Transverse colon (tissue), 4 donors: ENCODE results near the gene SLC38A6. TPM values are rescaled to one million over a fixed set of nuclear protein-coding genes. Genes with fewer than 3 reads are reported as not detected.

Source experiments
- DNase-seq: peaks from one replicate; pipeline ENCODE4 v3.0.0-alpha.2; 2019
- H3K27ac ChIP-seq, 4 donors: fragments of 200-600 bp; sonication (generic); 2 replicates each; pipeline ENCODE4 v1.5.1; 2016 to 2018; ENCODE audit warnings: inconsistent platforms in 4 of 4
- H3K27me3 ChIP-seq: fragments of 200-600 bp; sonication (generic); 2 replicates; pipeline ENCODE4 v1.5.1; 2017; ENCODE audit warnings: inconsistent platforms
- H3K36me3 ChIP-seq, 4 donors: fragments of 200-600 bp; sonication (generic); 2 replicates each; pipeline ENCODE4 v1.5.1; 2017 to 2019; ENCODE audit warnings: inconsistent platforms in 4 of 4
- H3K4me1 ChIP-seq, 4 donors: fragments of 200-600 bp; sonication (generic); 2 replicates each; pipeline ENCODE4 v1.5.1; 2017 to 2020; ENCODE audit warnings: inconsistent platforms in 4 of 4
- H3K4me3 ChIP-seq, 4 donors: fragments of 200-600 bp; sonication (generic); 1 replicate in 1 of 4; 2 replicates in 3 of 4; pipeline versions ENCODE4 v1.5.1 to v1.6.1; 2017 to 2019; ENCODE audit warnings: inconsistent platforms in 4 of 4
- H3K9me3 ChIP-seq, 2 donors: fragments of 200-600 bp; sonication (generic); 2 replicates each; pipeline ENCODE4 v1.5.1; 2017 to 2019; ENCODE audit warnings: inconsistent platforms in 2 of 2
- EP300 ChIP-seq: sonication (generic); formaldehyde crosslinking; IDR thresholded peaks from one replicate; pipeline ENCODE4 v1.6.1; 2017; ENCODE audit warnings: antibody characterized with exemption, low read depth
- POLR2A ChIP-seq: fragments of 450-650 bp; IDR thresholded peaks from one replicate; pipeline ENCODE4 v1.6.1; 2016; ENCODE audit warnings: antibody characterized with exemption, mild to moderate bottlenecking, moderate library complexity
- POLR2AphosphoS5 ChIP-seq, 3 donors: sonication (generic); formaldehyde crosslinking; IDR thresholded peaks; one replicate each; pipeline ENCODE4 v1.6.1; 2016; ENCODE audit warnings: antibody characterized with exemption in 3 of 3
- WGBS, 2 donors: methylation state at CpG; one replicate each; pipeline ENCODE4 v1.1.5; 2018; ENCODE audit warnings: low coverage in 1 of 2; 5-methylcytosine and 5-hydroxymethylcytosine counted together
- in situ Hi-C, 4 donors: fragments of 200-750 bp; cut with MboI; loops; one replicate each; pipeline versions ENCODE4 v1.15.0 to v1.15.1; 2017; ENCODE audit warnings: low sequenced_read_pairs in 3 of 4, low pct_ligation_motif_present in 1 of 4, low pct_unique_long_range_greater_than_20kb in 1 of 4
- intact Hi-C: fragments of 100-400 bp; cut with DNase I; formaldehyde crosslinking; loops from one replicate; pipeline ENCODE4 v1.15.1; 2023; ENCODE audit warnings: low total_unique reads
- total RNA-seq, 4 donors: library from RNA; depleted of rRNA; stranded (reverse); fragments of >200 nt; gene quantifications; one replicate each; pipeline ENCODE4 v1.1.0, GENCODE V29; 2016
- TF ChIP-seq, protein P1 (sequence below), 5 experiments: fragments of 200-600 bp in 3 of 5; fragments of 450-650 bp in 2 of 5; sonication (generic) in 3 of 5; IDR thresholded peaks; 1 replicate in 2 of 5; 2 replicates in 3 of 5; pipeline ENCODE4 v1.5.1; 2016 to 2017; ENCODE audit warnings: antibody characterized with exemption in 5 of 5, inconsistent platforms in 3 of 5, mild to moderate bottlenecking in 2 of 5, moderate library complexity in 1 of 5

Gene SLC38A6
- total RNA-seq, 4 donors from 2014 or later: 7.9 to 20.6 (median 10.0) TPM; not detected in 1

- no peak overlapping the region for H3K27ac ChIP-seq
- H3K9me3 ChIP-seq: no peaks in the 10 kb centered on the region
- TF ChIP-seq POLR2A (no peak), POLR2AphosphoS5 (IDR thresholded peaks at IDR 0.05) (no peak), EP300 (no peak)
- TF ChIP-seq, protein P1, sequence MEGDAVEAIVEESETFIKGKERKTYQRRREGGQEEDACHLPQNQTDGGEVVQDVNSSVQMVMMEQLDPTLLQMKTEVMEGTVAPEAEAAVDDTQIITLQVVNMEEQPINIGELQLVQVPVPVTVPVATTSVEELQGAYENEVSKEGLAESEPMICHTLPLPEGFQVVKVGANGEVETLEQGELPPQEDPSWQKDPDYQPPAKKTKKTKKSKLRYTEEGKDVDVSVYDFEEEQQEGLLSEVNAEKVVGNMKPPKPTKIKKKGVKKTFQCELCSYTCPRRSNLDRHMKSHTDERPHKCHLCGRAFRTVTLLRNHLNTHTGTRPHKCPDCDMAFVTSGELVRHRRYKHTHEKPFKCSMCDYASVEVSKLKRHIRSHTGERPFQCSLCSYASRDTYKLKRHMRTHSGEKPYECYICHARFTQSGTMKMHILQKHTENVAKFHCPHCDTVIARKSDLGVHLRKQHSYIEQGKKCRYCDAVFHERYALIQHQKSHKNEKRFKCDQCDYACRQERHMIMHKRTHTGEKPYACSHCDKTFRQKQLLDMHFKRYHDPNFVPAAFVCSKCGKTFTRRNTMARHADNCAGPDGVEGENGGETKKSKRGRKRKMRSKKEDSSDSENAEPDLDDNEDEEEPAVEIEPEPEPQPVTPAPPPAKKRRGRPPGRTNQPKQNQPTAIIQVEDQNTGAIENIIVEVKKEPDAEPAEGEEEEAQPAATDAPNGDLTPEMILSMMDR (IDR thresholded peaks at IDR 0.05): no peak
- no peaks in the 10 kb centered on the region for H3K36me3 ChIP-seq
- in situ Hi-C loops: no loop called here
- H3K4me1 ChIP-seq: no peaks in the 10 kb centered on the region
- DNase-seq: no peak
- WGBS, 2 donors: 58 to 80% methylated on average over 3 to 4 of the region's 4 CpGs
- intact Hi-C loops: no loop called here
- H3K27me3 ChIP-seq: no peaks in the 10 kb centered on the region
- H3K4me3 ChIP-seq: no peak overlapping the region
Observed at GRCh38 chr14:60944204-60944603, 36.8 kb upstream of the SLC38A6 start.

DNA sequence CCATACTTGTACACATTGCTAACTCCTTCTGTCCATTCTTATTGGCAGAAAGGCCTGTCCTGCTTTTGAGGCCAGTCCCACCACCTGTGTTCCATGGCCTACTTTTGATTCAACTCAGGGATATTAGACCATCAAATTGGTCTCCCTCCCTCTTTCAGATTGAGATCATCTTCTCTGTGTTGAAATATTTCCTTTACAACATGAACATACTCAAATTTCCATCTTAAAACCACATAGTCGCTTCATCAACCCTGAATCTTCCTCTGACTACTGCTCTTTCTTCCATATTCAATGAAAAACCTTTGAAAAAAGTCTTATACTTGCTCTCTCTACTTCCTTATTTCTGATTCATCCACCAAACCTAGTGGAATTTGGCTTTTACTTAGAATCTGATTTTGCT lies 35.1 kb upstream of the SLC38A6 start:
- TF ChIP-seq EP300: no peak
- no peak for TF ChIP-seq POLR2AphosphoS5 (IDR thresholded peaks at IDR 0.05)
- TF ChIP-seq, protein P1 (IDR thresholded peaks at IDR 0.05): no peak
- no peak for TF ChIP-seq POLR2A
- Histone ChIP-seq H3K27ac (no peak overlapping the region), H3K36me3 (no peaks in the 10 kb centered on the region), H3K4me1 (no peaks in the 10 kb centered on the region), H3K4me3 (no peak overlapping the region), H3K27me3 (no peaks in the 10 kb centered on the region), H3K9me3 (no peaks in the 10 kb centered on the region)
- WGBS, 2 donors: 83 to 91% methylated on average over 1 of the region's 1 CpG
- intact Hi-C loops (no loop called here), in situ Hi-C loops (no loop called here)
- no peak for DNase-seq

- H3K4me1 ChIP-seq: no peaks in the 10 kb centered on the region
- no peaks in the 10 kb centered on the region for H3K36me3 ChIP-seq
- intact Hi-C loops: no loop called here
- WGBS, 2 donors: 88 to 99% methylated on average over 3 of the region's 3 CpGs
- no peak overlapping the region for H3K27ac ChIP-seq
- no peak overlapping the region for H3K4me3 ChIP-seq
- no peaks in the 10 kb centered on the region for H3K27me3 ChIP-seq
- no peak for DNase-seq
- H3K9me3 ChIP-seq: no peaks in the 10 kb centered on the region
- in situ Hi-C loops: no loop called here
- TF ChIP-seq, protein P1 (IDR thresholded peaks at IDR 0.05): no peak
- TF ChIP-seq EP300 (no peak), POLR2A (no peak), POLR2AphosphoS5 (IDR thresholded peaks at IDR 0.05) (no peak)
Observed at GRCh38 chr14:60946773-60947172, 34.3 kb upstream of the SLC38A6 start.

GRCh38 chr14:60951776-60952435 lies 29.1 kb upstream of the SLC38A6 start:
- Histone ChIP-seq H3K36me3 (no peaks in the 10 kb centered on the region), H3K4me1 (no peaks in the 10 kb centered on the region), H3K4me3 (no peak overlapping the region), H3K27ac (no peak overlapping the region), H3K9me3 (peaks cover 9 to 21% of the 10 kb centered on the region in 2 donors), H3K27me3 (no peaks in the 10 kb centered on the region)
- no peak for DNase-seq
- in situ Hi-C loops (no loop called here), intact Hi-C loops (no loop called here)
- no peak for TF ChIP-seq EP300
- no peak for TF ChIP-seq POLR2A
- no peak for TF ChIP-seq POLR2AphosphoS5 (IDR thresholded peaks at IDR 0.05)
- TF ChIP-seq, protein P1 (IDR thresholded peaks at IDR 0.05): no peak
- 66 to 100% methylated on average over 2 to 3 of the region's 3 CpGs for WGBS, 2 donors
